ENCODE results near the gene CPOX. TPM values are rescaled to one million over a fixed set of nuclear protein-coding genes. Genes with fewer than 3 reads are reported as not detected.

The CPOX gene
- total RNA-seq, 1 experiment from 2014 or later, result 28.8 TPM

DNA sequence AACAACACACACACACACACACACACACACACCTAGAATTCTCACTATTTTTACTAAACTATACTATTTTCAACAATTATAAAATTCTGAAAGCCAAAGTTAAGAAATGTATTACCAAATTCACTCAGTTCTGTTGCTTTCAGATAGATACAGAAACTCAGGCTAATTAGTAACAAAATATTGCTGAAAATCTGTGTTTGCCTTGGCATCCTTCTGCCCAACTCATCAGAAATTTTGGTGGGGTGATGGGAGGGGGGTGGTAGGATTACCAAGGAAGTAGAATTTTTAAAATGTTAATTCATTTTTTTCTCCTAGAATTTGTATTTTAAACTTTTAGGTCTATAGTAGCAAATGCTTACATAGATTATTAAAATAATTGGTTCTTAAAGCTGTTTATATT is 2.7 kb upstream of the CPOX start:
- DNase-seq (ENCODE audit: low spot score), result no peak

- DNase-seq (ENCODE audit: low spot score), result no peak
These were observed 1.4 kb upstream of the CPOX start for GRCh38 chr3:98594628-98595324.

GRCh38 chr3:98592345-98592935 is 971 bp downstream of the CPOX start:
- no peak for DNase-seq (ENCODE audit: low spot score)

GRCh38 chr3:98589331-98590036 is 3.9 kb downstream of the CPOX start:
- no peak for DNase-seq (ENCODE audit: low spot score)

GRCh38 chr3:98588065-98588464 is 5.3 kb downstream of the CPOX start:
- DNase-seq (ENCODE audit: low spot score), result no peak

- no peak for DNase-seq (ENCODE audit: low spot score)
These were observed 5.8 kb downstream of the CPOX start for GRCh38 chr3:98587654-98588053.

- DNase-seq (ENCODE audit: low spot score), result no peak
These were observed 8.9 kb downstream of the CPOX start for GRCh38 chr3:98584547-98584946.

GRCh38 chr3:98583766-98584165 is 9.6 kb downstream of the CPOX start:
- DNase-seq (ENCODE audit: low spot score), result no peak

- DNase-seq (ENCODE audit: low spot score), result no peak
These were observed 11.4 kb downstream of the CPOX start for GRCh38 chr3:98582042-98582441.

GRCh38 chr3:98581474-98581873 is 11.9 kb downstream of the CPOX start:
- no peak for DNase-seq (ENCODE audit: low spot score)

GRCh38 chr3:98580401-98581386 is 12.7 kb downstream of the CPOX start:
- DNase-seq (ENCODE audit: low spot score), result no peak

GRCh38 chr3:98577178-98577895 is 16.1 kb downstream of the CPOX start:
- DNase-seq (ENCODE audit: low spot score), result no peak

DNA sequence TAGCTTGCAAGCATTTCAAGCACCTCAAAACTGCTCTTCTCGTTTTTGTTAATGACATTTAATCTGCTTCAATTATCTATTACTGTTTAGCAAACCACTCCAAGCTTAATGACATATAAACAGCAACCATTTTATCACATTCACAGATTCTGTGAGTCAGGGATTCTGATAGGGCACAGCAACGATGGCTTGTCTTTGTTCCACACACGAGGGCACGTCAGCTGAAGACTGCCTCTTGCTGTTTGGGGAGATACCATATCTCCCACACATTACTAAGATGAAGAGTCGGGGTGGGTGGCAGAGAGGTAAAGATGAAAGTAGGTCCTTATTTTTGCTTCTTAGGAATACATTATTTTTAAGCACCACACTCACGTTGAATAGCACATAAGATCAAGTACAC is 19.3 kb downstream of the CPOX start:
- no peak for DNase-seq (ENCODE audit: low spot score)

DNA sequence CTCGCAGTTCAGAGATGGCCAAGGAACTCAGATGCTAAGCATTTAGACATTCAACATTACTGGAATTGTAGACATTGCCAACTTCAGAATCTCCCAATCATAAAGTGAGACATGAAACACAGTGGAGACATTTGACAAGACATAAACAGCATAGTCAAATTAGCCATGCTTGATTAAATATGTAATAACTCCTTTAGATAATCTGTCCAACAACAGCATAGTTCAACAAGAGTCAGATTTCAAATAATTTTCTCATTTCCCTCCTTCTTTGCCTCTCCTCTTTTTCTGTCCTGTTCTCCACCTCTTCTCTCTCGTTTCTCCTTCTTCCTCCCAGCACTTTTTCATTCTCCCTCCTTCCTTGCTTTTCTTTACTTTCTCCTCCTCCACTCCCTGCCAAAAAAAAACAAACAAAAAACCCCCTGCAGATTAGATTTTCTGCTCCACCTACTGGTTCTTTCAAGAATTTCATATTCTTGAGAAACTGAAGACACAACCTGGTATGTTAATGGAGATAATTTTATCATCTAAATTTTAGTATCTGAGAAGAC is 20.2 kb downstream of the CPOX start:
- DNase-seq (ENCODE audit: low spot score), result peak; percentile 27

- no peak for DNase-seq (ENCODE audit: low spot score)
These were observed 25.0 kb downstream of the CPOX start for GRCh38 chr3:98568402-98568801.

GRCh38 chr3:98567666-98568270 is 25.6 kb downstream of the CPOX start:
- DNase-seq (ENCODE audit: low spot score), result no peak

DNA sequence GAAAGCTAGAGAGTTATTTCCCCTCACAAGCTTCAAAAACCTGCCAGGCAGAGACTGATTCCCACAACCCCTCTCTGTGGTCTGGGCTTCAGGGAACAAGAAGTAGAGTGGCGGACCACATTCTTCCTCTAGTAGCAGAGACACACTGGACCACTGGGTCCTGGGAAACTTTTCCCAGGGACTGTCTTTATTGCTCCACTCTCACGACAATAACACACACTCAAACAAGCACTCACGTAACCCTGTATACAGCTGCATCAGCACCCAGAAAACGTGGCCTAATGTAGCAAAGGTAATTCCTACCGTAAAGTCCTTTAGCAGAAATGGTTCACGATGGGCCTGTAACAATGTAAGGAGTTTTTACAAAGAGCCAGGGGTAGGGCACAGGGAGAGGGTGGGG is 27.6 kb downstream of the CPOX start:
- DNase-seq (ENCODE audit: low spot score), result no peak

GRCh38 chr3:98565237-98565643 is 28.2 kb downstream of the CPOX start:
- no peak for DNase-seq (ENCODE audit: low spot score)

GRCh38 chr3:98564282-98565005 is 29.0 kb downstream of the CPOX start:
- no peak for DNase-seq (ENCODE audit: low spot score)

Data from HT-29 (cell line).